Mesendoderm (in vitro differentiated cells): ENCODE measurements around the gene AKR7A3.
"Not testable (repeated sequence)": the region's sequence is repeated elsewhere in the genome, so short reads cannot be mapped to it uniquely, and the experiment has no call there.

Experiments used
- DNase-seq: peaks from one replicate; pipeline ENCODE4 v3.0.0; 2013
- H2AK5ac ChIP-seq: 2 replicates; pipeline ENCODE4 v1.6.1; 2013; ENCODE audit warnings: low read length, inconsistent platforms
- H2BK120ac ChIP-seq: 2 replicates; pipeline ENCODE4 v1.6.1; 2013; ENCODE audit warnings: low read depth, mild to moderate bottlenecking, low read length, moderate library complexity, mixed read lengths
- H2BK15ac ChIP-seq: replicated peaks from 2 replicates; pipeline ENCODE4 v1.6.1; 2013; ENCODE audit warnings: low read depth, mild to moderate bottlenecking, moderate library complexity
- H2BK5ac ChIP-seq: 2 replicates; pipeline ENCODE4 v1.6.1; 2013; ENCODE audit warnings: low read length, inconsistent platforms
- H3K18ac ChIP-seq: 2 replicates; pipeline ENCODE4 v1.6.1; 2013; ENCODE audit warnings: mild to moderate bottlenecking, low read length, mixed read lengths
- H3K23ac ChIP-seq: one replicate; pipeline ENCODE4 v1.6.1; 2013; ENCODE audit warnings: low read length
- H3K27ac ChIP-seq: 2 replicates; pipeline ENCODE4 v1.5.1; 2013; ENCODE audit warnings: low read depth, mild to moderate bottlenecking, inconsistent platforms, low read length, moderate library complexity
- H3K27me3 ChIP-seq: 2 replicates; pipeline ENCODE4 v1.6.1; 2013; ENCODE audit warnings: low read length, control low read depth, mild to moderate bottlenecking, inconsistent platforms; ENCODE audit not compliant: insufficient read depth, poor library complexity
- H3K36me3 ChIP-seq: 2 replicates; pipeline ENCODE4 v1.6.1; 2013; ENCODE audit warnings: low read length, inconsistent platforms; ENCODE audit not compliant: control insufficient read depth, insufficient read depth
- H3K4ac ChIP-seq: one replicate; pipeline ENCODE4 v1.6.1; 2013; ENCODE audit warnings: low read depth, mild to moderate bottlenecking, low read length, moderate library complexity
- H3K4me1 ChIP-seq: 2 replicates; pipeline ENCODE4 v1.6.1; 2013; ENCODE audit warnings: low read depth, low read length, inconsistent platforms; ENCODE audit not compliant: control insufficient read depth
- H3K4me2 ChIP-seq: 2 replicates; pipeline ENCODE4 v1.6.1; 2013; ENCODE audit warnings: low read length
- H3K4me3 ChIP-seq: 2 replicates; pipeline ENCODE4 v1.5.1; 2013; ENCODE audit warnings: mild to moderate bottlenecking, low read length
- H3K56ac ChIP-seq: one replicate; pipeline ENCODE4 v1.6.1; 2013; ENCODE audit warnings: low read length
- H3K79me1 ChIP-seq: 2 replicates; pipeline ENCODE4 v1.6.1; 2013; ENCODE audit warnings: low read length, inconsistent platforms
- H3K79me2 ChIP-seq: 2 replicates; pipeline ENCODE4 v1.6.1; 2013; ENCODE audit warnings: mild to moderate bottlenecking, low read length; ENCODE audit not compliant: control insufficient read depth, insufficient read depth
- H3K9ac ChIP-seq: 2 replicates; pipeline ENCODE4 v1.6.1; 2013; ENCODE audit warnings: low read length, inconsistent platforms
- H4K5ac ChIP-seq: one replicate; pipeline ENCODE4 v1.6.1; 2013; ENCODE audit warnings: low read length
- H4K8ac ChIP-seq: one replicate; pipeline ENCODE4 v1.6.1; 2013; ENCODE audit warnings: low read depth, mild to moderate bottlenecking, control low read depth, low read length, moderate library complexity
- WGBS: extraction: QIAGEN DNeasy Blood & Tissue Kit; methylation state at CpG from one replicate; pipeline ENCODE4 v1.1.7; 2013; ENCODE audit warnings: low lambda C conversion rate, missing lambda C conversion rate; ENCODE audit not compliant: insufficient coverage; ENCODE audit errors: extremely low coverage; 5-methylcytosine and 5-hydroxymethylcytosine counted together

The AKR7A3 gene

DNA sequence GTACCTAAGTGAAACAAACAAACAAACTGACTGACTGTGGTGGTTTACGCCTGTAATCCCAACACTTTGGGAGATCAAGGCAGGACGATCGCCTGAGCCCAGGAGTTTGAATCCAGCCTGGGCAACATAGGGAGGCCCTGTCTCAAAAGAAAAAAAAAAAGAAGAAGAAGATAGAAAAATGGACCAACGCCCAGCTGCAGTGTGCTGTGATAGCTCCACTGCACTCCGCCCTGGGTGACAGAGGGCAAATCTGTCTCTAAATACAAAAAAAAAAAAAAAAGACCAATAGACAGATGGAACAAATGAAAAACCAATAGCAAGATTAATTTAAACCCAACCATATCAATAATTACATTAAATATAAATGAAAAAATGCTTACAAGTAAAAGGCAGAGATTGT, 13.9 kb downstream of the AKR7A3 start:
- Histone ChIP-seq H3K4me3 (no peak overlapping the region), H3K27ac (no peak overlapping the region), H2BK120ac (no peak overlapping the region), H2AK5ac (no peak overlapping the region), H3K36me3 (no peaks in the 10 kb centered on the region), H3K27me3 (no peaks in the 10 kb centered on the region), H4K5ac (no peak overlapping the region), H3K56ac (no peak overlapping the region), H3K4me2 (no peak overlapping the region), H3K4ac (no peak overlapping the region), H3K18ac (no peak overlapping the region), H3K79me2 (no peaks in the 10 kb centered on the region), H3K79me1 (no peaks in the 10 kb centered on the region), H4K8ac (no peak overlapping the region), H2BK5ac (no peak overlapping the region), H3K9ac (no peak overlapping the region), H3K23ac (no peak overlapping the region), H2BK15ac (no peak overlapping the region), H3K4me1 (no peaks in the 10 kb centered on the region)
- no CpG with 5 or more reads among the region's 5 CpGs for WGBS
- DNase-seq: no peak

DNA sequence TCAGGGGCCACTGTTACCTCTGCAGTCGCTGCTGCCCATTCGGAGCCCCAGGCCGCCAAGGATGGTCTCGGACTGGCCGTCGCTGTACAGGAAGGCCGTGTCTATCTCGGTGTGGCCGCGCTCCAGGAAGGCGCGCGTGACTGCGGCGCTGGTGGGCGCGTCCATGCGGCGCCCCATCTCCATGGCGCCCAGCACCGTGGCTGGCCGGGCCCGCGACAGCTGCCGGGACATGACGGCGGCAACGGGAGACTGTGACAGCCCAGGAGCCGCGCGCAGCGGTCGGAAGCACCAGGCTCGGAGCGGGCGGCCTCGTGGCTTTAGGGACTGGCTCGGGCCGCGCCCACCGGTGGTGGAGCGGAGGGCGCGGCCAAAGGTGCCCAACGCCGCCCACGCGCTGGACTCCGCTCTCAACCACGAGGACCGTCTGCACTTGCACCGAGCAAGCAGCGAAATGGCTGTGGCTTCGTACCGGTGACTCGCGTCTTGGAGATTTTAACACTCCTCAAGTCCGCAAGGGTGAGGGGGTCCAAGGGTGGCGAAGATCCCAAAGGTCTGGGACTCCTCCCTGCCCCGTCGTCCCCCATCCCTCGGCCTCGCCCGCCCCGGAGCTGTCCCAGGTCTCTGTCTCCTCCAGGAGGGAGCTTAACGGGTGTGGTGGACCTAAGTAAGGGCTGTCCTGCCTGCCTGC, 14.6 kb downstream of the AKR7A3 start:
- not testable (repeated sequence) for H4K5ac ChIP-seq, DNase-seq, H3K4ac ChIP-seq, H3K79me1 ChIP-seq, H3K79me2 ChIP-seq, H2BK120ac ChIP-seq, H3K36me3 ChIP-seq, H2AK5ac ChIP-seq, H4K8ac ChIP-seq, H3K9ac ChIP-seq, H3K4me2 ChIP-seq, H3K23ac ChIP-seq, H2BK5ac ChIP-seq, H3K56ac ChIP-seq, H3K4me1 ChIP-seq, H3K18ac ChIP-seq, H2BK15ac ChIP-seq, H3K4me3 ChIP-seq, H3K27me3 ChIP-seq, H3K27ac ChIP-seq
- WGBS: no CpG with 5 or more reads among the region's 66 CpGs

DNA sequence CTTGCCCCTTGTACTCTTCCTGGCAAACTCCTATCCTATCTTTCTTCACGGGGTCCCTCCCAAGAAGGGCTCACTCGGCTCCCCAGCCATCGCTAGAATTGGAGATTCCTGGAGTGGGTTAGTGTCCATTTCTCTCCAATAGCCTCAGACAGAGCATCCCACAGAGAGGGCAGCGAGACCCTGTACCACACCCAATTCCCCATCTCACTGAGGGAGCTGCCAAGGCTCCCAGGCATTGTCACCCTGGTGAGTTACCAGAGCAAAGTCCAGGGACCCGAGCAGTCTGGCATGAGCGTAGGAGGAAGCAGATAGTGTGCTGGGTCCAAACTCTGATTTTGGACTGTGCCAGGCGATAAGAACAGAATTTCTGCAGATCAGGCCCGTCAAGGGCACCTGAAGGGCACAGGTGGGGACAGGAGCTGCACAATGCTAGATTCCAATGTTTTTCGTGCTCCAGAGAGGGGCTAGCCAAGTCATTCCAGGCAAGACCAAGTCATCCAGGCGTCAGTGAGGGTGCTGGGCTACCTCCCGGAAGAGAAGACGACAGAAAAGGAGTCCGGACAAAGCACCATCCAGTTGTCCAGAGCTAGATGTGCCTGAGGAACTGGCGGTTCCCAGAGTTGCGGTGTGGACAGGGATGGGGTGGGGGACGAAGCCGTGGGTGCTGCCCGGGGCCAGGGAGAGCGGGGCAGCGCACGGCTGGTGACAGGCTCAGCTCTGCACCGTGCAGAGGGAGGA, 15.3 kb downstream of the AKR7A3 start:
- WGBS: no CpG with 5 or more reads among the region's 22 CpGs
- Histone ChIP-seq H3K23ac (no peak overlapping the region), H2AK5ac (no peak overlapping the region), H3K79me2 (no peaks in the 10 kb centered on the region), H2BK5ac (no peak overlapping the region), H3K18ac (no peak overlapping the region), H3K4me2 (no peak overlapping the region), H4K5ac (no peak overlapping the region), H2BK120ac (no peak overlapping the region), H2BK15ac (no peak overlapping the region), H3K27me3 (no peaks in the 10 kb centered on the region), H3K9ac (no peak overlapping the region), H3K56ac (no peak overlapping the region), H3K27ac (no peak overlapping the region), H3K4ac (no peak overlapping the region), H3K36me3 (no peaks in the 10 kb centered on the region), H3K4me3 (no peak overlapping the region), H3K4me1 (no peaks in the 10 kb centered on the region), H4K8ac (no peak overlapping the region), H3K79me1 (no peaks in the 10 kb centered on the region)
- DNase-seq: no peak

DNA sequence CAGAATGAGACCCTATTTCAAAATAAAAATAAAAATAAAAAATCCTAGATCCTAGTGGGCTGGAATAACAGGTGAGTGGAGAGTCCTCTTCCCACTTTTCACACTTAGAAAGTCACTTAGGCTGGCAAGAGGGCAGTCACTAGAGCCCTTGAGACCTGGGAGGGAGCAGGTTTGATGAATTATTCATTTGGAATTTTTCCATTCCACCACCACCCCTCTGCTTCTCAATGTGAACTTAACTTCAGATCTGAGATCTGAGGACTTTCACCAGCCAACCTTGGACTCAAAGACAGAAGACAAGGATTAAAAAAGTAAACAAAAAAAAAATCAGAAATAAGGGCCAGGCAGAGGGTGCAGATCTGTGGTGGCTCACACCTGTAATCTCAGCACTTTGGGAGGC, 16.5 kb downstream of the AKR7A3 start:
- Histone ChIP-seq H3K79me1 (no peaks in the 10 kb centered on the region), H3K4me1 (no peaks in the 10 kb centered on the region), H2AK5ac (no peak overlapping the region), H2BK120ac (no peak overlapping the region), H3K18ac (no peak overlapping the region), H3K56ac (no peak overlapping the region), H2BK5ac (no peak overlapping the region), H3K36me3 (no peaks in the 10 kb centered on the region), H2BK15ac (no peak overlapping the region), H4K8ac (no peak overlapping the region), H3K27ac (no peak overlapping the region), H3K4me3 (no peak overlapping the region), H3K4me2 (no peak overlapping the region), H3K79me2 (no peaks in the 10 kb centered on the region), H3K4ac (no peak overlapping the region), H3K9ac (no peak overlapping the region), H4K5ac (no peak overlapping the region), H3K23ac (no peak overlapping the region), H3K27me3 (no peaks in the 10 kb centered on the region)
- no peak for DNase-seq

DNA sequence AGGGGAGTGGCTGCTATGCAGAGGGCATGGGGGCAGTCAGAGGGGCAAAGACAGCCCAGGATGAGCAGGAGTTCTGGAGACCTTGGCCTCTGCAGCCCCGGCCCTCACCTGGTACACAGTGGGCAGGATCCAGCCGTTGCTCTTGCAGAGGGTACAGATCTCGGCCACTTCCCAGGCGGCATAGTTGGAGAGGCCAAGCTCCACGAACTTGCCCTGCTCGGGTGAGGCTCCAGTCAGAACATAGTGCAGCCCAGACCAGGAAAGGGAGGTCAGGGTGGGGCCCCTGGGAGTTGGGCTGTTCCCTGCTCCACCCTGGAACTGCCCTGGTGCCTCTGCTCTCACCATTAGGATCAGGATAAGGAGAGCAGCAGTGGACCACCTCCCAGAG, 18.2 kb downstream of the AKR7A3 start:
- not testable (repeated sequence) for H2BK5ac ChIP-seq, H3K79me1 ChIP-seq, H3K4me1 ChIP-seq, DNase-seq, H2BK15ac ChIP-seq, H2AK5ac ChIP-seq, H4K8ac ChIP-seq, H3K79me2 ChIP-seq, H3K23ac ChIP-seq, H4K5ac ChIP-seq, H3K18ac ChIP-seq, H3K4me3 ChIP-seq, H3K4ac ChIP-seq, H3K27ac ChIP-seq, H3K9ac ChIP-seq, H2BK120ac ChIP-seq, H3K36me3 ChIP-seq, H3K27me3 ChIP-seq, H3K56ac ChIP-seq, H3K4me2 ChIP-seq
- WGBS: no CpG with 5 or more reads among the region's 6 CpGs
